Stromal cell of bone marrow (primary cell): ENCODE measurements around the gene CERS6.
A peak's percentile ranks its signal among the peaks of the same experiment; 100 is the strongest.

Source experiments
- DNase-seq: peaks from one replicate; pipeline ENCODE4 v3.0.0-alpha.2; 2012; ENCODE audit warnings: low read depth

Gene CERS6

GRCh38 chr2:168530982-168531622 is 75.0 kb downstream of the CERS6 start:
- peak; percentile 44 for DNase-seq

- no peak for DNase-seq
Observed at GRCh38 chr2:168534926-168535325, 78.9 kb downstream of the CERS6 start.

- no peak for DNase-seq
Observed at GRCh38 chr2:168536925-168537466, 80.9 kb downstream of the CERS6 start.

- no peak for DNase-seq
Observed at GRCh38 chr2:168538133-168538532, 82.1 kb downstream of the CERS6 start.

DNA sequence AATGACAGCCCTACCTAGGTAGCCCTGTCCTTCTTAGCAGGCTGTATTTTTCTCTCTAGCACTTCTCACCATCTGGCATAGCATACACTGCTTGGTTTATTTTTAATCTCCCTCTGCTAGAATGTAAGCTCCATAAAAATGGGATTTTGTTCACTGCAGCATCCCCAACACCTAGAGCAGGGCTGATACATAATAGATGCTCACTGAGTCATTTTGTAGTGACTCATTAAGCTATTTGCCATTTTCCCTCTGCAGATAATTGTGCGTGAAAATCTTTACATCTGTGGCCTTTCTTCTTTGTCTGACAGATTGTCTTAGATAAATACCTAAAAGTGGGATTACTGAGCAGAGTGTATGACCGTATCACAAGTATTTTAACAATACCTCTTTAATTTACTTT is 82.5 kb downstream of the CERS6 start:
- DNase-seq: no peak

- DNase-seq: no peak
Observed at GRCh38 chr2:168539945-168540344, 83.9 kb downstream of the CERS6 start.

- DNase-seq: no peak
Observed at GRCh38 chr2:168541858-168542257, 85.8 kb downstream of the CERS6 start.

DNA sequence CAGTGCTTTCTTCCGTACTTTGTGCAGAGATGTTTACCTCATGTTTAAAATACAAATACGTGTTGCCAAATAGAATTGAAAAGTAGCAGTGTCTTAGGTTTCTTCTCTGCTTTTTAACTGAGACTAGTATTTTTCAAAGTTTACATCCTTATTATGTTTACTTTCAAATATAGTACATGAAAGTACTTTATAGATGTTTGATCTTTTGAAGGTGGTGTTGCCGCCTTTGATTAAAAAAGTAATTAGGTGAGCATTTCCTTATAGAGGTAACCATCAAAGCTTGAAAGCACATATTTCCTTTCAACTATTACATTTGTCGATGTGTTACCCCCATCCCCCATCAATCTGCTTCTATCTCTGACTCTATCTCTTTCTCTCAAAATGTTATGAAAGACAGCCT is 87.0 kb downstream of the CERS6 start:
- no peak for DNase-seq

DNA sequence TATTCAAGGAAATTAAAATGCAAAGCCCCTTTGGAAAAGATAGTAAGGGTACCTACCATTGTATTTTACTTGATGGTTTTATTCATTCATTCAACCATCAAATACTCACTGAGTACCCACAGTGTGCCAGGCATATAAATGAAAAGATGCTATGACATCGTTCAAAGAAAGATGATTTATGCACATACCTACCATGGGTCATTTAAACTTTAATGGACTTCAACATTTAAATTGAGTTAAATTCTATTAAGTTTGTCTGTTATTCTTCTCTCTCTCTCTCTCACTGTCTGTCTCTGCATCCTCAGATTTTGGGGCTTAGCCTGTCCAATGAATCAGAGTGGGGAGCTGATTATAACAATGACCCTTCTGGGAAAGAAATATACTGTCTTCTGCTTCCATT is 87.9 kb downstream of the CERS6 start:
- DNase-seq: no peak

DNA sequence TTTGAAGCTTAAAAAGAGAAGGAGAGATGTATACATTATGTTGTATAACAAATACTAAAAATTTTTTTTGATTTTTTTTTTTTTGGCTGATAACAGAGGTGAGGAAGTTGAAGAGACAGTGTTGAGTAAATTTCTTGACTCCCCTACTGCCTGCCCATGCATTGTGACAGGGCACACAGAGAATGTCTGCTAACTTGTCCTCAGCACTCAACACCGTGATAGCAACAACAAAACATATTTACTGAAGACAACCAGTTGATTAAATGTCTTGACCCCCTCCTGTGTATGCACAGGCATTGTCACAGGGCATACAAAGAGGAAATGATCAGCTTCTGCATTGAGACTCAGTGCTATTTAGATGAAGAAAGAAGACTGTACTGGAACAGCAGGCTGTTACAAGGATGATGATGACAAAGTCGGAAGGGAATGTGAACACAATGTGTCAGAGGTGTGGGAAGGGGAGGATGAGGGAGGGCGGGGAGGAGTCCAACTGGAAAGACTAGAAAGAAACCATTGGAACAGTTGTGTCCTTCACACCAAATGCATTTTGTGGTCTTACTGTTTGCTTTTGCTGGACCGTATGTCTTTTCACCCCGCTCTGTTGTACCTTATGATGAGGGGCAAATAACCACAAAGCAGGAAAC is 89.5 kb downstream of the CERS6 start:
- DNase-seq: peak; percentile 70

- DNase-seq: no peak
Observed at GRCh38 chr2:168550670-168551069, 94.6 kb downstream of the CERS6 start.

DNA sequence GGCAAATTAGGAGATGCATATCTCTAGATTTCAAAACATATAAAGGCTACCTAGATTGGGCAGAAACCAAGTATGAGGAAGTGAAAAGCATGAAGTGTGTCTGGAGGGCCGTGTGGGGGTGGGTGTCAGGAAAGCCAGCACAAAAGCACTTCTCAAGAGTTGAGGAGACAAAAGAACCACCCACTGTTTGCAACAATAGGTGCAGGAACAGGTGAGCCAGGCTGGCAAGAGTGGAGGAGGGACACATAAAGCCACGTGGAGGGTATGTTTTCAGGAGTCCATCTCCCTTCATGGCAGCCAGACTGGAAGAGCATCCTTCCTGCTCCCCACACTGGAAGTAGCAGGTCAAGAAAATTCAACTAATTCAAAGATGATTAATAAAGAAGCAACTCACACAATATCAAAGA is 96.4 kb downstream of the CERS6 start:
- no peak for DNase-seq

- DNase-seq: no peak
Observed at GRCh38 chr2:168555283-168555682, 99.2 kb downstream of the CERS6 start.

- DNase-seq: no peak
Observed at GRCh38 chr2:168559187-168559586, 103.1 kb downstream of the CERS6 start.

DNA sequence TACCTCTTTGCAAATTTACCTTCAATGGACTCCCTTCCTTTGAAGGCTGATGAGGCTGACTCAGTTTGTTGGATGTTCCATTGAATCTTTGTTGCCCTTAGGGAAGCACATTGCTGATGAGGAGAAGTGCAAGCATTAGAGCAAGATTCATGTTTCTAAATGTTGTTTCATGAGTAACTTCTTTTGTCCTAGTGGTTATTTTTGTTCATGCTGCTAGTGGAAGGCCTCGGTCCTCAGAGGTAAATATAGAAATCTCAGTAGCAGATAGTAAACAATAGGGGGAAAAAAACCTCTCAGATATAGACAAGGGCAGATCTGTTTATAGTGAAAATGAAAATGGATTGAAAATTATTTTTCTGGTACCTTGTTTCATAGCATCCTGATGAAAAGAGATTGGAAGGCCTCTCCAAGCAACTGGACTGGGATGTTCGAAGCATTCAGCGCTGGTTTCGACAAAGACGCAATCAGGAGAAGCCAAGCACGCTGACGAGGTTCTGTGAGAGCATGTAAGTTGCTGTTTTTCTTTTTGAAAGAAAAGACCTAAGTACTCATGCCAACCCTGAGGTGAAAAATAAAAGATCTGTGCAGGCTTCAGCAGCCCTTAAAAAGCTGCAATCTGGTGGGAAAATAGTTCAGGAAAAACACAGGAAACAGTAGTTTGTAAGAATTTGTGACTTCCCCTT is 104.9 kb downstream of the CERS6 start:
- no peak for DNase-seq

DNA sequence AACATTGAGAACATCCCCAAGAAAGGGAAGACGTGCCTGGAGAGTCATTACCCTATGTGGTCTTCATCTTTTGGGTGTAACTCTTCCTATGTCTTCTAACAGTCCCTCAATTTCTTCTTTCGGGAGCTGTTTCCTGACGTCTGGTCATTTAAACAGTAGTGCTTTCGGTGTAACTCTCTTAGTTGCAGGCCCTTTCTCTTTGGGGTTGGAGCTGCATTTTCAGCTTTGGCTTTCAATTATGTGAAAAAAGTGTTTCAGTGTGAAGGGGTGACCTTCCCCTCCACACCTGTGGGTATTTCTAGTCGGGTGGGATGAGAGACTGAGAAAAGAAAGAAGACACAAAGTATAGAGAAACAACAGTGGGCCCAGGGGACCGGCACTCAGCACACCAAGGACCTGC is 105.9 kb downstream of the CERS6 start:
- no peak for DNase-seq

DNA sequence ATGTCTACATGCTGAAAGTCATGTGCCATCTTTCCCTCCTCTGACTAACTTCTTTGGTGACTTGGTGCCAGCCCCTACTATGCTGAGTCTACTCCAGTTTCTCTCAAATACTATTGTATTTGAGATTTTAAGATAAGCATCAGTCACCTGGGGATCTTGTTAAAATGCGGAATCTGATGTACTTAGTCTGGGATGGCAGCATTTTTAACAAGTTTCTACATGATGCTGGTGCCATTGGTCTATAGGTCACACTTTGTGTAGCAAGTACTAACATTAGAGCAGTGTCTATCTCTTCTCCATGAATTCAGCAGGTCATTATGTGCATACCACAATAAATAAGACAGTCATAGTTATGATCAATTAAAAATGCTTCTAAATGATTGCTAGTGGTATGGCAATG is 106.9 kb downstream of the CERS6 start:
- DNase-seq: no peak

DNA sequence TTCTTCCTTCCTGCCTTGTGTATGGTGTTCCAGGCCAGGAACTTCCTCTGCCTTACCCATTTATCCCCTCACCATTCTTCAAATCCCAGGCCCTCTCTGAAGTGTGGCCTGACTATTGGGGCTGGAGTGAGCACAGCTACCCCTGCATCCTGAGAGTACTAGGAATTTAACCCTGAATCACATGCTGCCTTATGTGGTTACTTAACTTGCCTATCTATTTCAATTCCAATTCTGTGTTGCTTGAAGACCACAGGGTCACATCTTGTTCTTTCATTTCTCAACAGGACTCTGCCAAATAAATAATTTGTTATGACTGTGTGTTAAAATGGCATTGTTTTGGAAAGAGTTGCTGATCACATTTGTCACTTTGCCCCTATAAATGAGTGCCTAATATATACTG is 108.6 kb downstream of the CERS6 start:
- DNase-seq: no peak

GRCh38 chr2:168565112-168565511 is 109.0 kb downstream of the CERS6 start:
- no peak for DNase-seq

- DNase-seq: no peak
Observed at GRCh38 chr2:168565512-168565911, 109.4 kb downstream of the CERS6 start.

- DNase-seq: no peak
Observed at GRCh38 chr2:168566974-168567665, 111.0 kb downstream of the CERS6 start.

- no peak for DNase-seq
Observed at GRCh38 chr2:168567836-168568235, 111.8 kb downstream of the CERS6 start.
